Measurements from ENCODE around the gene THRB.
"Not testable (repeated sequence)": the region's sequence is repeated elsewhere in the genome, so short reads cannot be mapped to it uniquely, and the experiment has no call there.

The THRB gene

GRCh38 chr3:24440760-24441464 lies 53.7 kb downstream of the THRB start:
- DNase-seq = no peak

GRCh38 chr3:24439021-24439420 lies 55.6 kb downstream of the THRB start:
- DNase-seq = no peak

GRCh38 chr3:24437326-24437725 lies 57.3 kb downstream of the THRB start:
- DNase-seq = no peak

GRCh38 chr3:24435584-24435983 lies 59.1 kb downstream of the THRB start:
- no peak for DNase-seq

- no peak for DNase-seq
Observed at GRCh38 chr3:24434651-24435050, 60.0 kb downstream of the THRB start.

GRCh38 chr3:24433838-24434591 lies 60.6 kb downstream of the THRB start:
- no peak for DNase-seq

- no peak for DNase-seq
Observed at GRCh38 chr3:24432989-24433388, 61.7 kb downstream of the THRB start.

- no peak for DNase-seq
Observed at GRCh38 chr3:24428481-24428880, 66.2 kb downstream of the THRB start.

- no peak for DNase-seq
Observed at GRCh38 chr3:24426896-24427295, 67.8 kb downstream of the THRB start.

- DNase-seq = not testable (repeated sequence)
Observed at GRCh38 chr3:24420829-24421228, 73.8 kb downstream of the THRB start.

- DNase-seq = no peak
Observed at GRCh38 chr3:24420224-24420623, 74.4 kb downstream of the THRB start.

GRCh38 chr3:24419067-24419791 lies 75.4 kb downstream of the THRB start:
- DNase-seq = no peak

GRCh38 chr3:24417730-24418129 lies 76.9 kb downstream of the THRB start:
- DNase-seq = no peak

GRCh38 chr3:24416224-24416623 lies 78.4 kb downstream of the THRB start:
- DNase-seq = no peak

- DNase-seq = no peak
Observed at GRCh38 chr3:24415824-24416223, 78.8 kb downstream of the THRB start.

- DNase-seq = not testable (repeated sequence)
Observed at GRCh38 chr3:24413662-24414061, 81.0 kb downstream of the THRB start.

GRCh38 chr3:24410860-24411259 lies 83.8 kb downstream of the THRB start:
- DNase-seq = no peak

- DNase-seq = no peak
Observed at GRCh38 chr3:24407980-24408680, 86.5 kb downstream of the THRB start.

GRCh38 chr3:24406900-24407299 lies 87.8 kb downstream of the THRB start:
- no peak for DNase-seq

- no peak for DNase-seq
Observed at GRCh38 chr3:24405057-24405456, 89.6 kb downstream of the THRB start.

GRCh38 chr3:24401811-24402185 lies 92.9 kb downstream of the THRB start:
- no peak for DNase-seq

- peak; percentile 76 for DNase-seq
Observed at GRCh38 chr3:24401090-24401810, 93.4 kb downstream of the THRB start.

GRCh38 chr3:24400450-24400849 lies 94.2 kb downstream of the THRB start:
- no peak for DNase-seq

Data from NCI-H1105 (cell line).